GM10248 (cell line): ENCODE results near the gene GNAT2.
A peak's percentile ranks its signal among the peaks of the same experiment; 100 is the strongest.

Experiments used
- CTCF ChIA-PET: fragments of 300-600 bp; sonication (Branson Sonifier 250); formaldehyde crosslinking; extraction: SDS; loops from one replicate; lab custom pipeline; 2021; ENCODE audit warnings: antibody characterized with exemption; lab: Yijun Ruan, JAX
- POLR2A ChIA-PET: fragments of 350-650 bp; sonication (Branson Sonifier 250); formaldehyde crosslinking; extraction: SDS; loops from one replicate; lab custom pipeline; 2020; ENCODE audit warnings: antibody characterized with exemption; lab: Yijun Ruan, JAX
- DNase-seq: peaks from one replicate; pipeline ENCODE4 v3.0.0; 2012; ENCODE audit errors: extremely low spot score
- CTCF ChIP-seq: IDR thresholded peaks from 2 replicates; pipeline ENCODE4 v1.5.1; 2012; ENCODE audit warnings: mild to moderate bottlenecking, low read depth; ENCODE audit errors: extremely low read depth, missing control alignments, control extremely low read depth

Gene GNAT2

DNA sequence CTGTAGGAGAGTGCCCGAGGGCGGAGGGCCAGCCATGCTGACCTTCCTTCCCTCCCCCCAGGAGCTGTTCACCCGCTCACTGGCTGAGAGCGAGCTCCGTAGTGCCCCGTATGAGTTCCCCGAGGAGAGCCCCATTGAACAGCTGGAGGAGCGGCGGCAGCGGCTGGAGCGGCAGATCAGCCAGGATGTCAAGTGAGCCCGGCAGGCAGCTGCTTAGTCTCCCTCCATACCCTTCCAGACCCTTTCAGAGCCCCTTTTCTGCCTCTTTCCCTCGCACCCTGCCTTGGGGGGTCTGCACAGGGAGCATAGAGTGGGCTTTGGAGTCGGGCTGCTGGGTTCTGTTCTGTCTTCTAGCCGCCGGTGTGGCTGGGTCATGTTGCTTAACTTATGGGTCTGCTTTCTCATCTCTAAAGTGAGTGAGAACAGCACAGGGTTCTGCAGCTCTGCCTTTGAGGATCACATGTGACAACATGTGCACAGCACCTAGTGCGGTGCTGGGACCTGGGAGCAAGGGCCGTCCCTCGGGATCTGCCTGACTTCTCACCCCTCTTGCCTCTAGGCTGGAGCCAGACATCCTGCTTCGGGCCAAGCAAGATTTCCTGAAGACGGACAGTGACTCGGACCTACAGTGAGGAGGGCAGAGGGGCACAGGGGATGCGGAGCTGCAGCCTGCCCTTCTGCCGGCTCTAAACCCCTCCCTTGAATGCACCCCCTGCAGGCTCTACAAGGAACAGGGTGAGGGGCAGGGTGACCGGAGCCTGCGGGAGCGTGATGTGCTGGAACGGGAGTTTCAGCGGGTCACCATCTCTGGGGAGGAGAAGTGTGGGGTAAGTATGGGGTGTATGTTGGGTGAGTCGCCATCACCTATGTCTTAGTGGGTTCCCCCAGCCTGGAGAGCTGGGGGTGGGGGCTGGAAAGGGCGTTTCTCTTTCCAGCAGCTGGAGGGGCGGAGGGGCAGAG, 6.5 kb upstream of the GNAT2 start:
- no peak for TF ChIP-seq CTCF
- CTCF ChIA-PET: interaction anchor here (1.7 to 11.9 kb wide), 7 partner anchors 11 to 359 kb away, joined by 5 to 135 read pairs (median 8); partner anchors contain the start of genes AHCYL1 and GNAI3
- POLR2A ChIA-PET: interaction anchor here (0.6 to 1.7 kb wide), 2 partner anchors 14 to 114 kb away, joined by 3 to 4 read pairs; no protein-coding TSS in a partner anchor
- DNase-seq: peak; percentile 13

DNA sequence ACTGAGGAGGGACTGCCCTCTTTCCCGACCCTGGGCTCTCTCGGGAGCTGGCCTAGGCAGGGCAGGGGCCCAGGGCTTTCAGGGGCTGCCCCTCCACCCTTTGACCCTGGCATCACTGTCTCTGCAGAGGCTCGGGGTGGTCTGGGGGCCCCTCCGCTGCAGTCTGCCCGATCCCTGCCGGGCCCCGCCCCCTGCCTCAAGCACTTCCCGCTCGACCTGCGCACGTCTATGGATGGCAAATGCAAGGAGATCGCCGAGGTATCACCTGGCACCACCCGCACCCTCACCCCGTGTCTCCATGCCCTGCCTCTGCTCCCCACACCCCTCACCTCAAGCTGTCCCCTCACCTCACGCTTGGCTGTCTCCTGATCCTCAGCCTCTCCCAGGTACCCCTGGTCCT, 5.8 kb upstream of the GNAT2 start:
- DNase-seq: no peak
- CTCF ChIA-PET: interaction anchor here (1.7 to 11.9 kb wide), 6 partner anchors 11 to 359 kb away, joined by 5 to 135 read pairs (median 10); partner anchors contain the start of genes AHCYL1 and GNAI3
- TF ChIP-seq CTCF: no peak
- POLR2A ChIA-PET: interaction anchor here (1.7 kb wide), 1 partner anchor 14 kb away, joined by 4 read pairs; no protein-coding TSS in a partner anchor

DNA sequence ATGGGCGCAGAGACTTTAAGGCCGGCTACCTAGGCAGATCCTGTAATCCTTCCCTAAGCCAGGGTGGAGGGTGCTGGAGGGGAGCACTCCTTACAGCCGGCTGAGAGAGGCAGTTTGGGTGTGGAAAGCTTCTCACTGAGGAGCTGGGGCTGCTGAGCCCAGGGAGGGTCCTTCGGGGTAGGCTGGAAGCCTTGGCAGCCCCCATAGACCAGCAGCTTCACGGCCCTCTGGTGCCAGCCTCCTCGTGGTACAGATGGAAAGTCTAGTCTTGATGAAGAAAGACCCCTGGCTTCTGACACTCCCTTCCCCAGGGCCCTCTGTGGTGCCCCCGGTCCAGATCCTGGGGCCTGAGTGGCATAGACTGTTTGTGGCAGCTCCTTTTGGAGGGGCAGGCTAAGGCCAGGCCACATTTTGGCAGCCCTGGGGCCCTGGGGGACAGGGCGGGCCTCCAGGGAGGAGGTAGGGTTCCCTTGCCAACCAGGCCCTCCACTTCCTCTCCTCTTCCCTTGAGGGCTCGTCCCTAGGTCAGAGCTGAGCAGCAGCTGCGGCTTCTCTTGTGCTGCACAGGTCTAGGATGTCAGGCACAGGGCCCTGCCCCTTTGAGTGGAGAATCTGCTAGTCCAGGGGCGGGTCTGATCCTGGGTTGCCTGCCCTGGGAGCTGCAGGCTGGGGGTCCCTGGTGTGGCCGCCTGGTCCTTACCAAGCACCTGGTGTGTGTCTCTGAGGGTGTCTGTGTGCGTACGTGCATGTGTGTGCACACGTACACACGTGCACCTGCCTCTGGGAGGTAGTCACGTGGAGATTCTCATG, 5.0 kb upstream of the GNAT2 start:
- peak; percentile 42 for DNase-seq
- no peak for TF ChIP-seq CTCF
- POLR2A ChIA-PET: interaction anchor here (1.4 to 1.7 kb wide), 2 partner anchors 15 to 76 kb away, joined by 4 to 6 read pairs; partner anchors contain the start of gene GNAI3
- CTCF ChIA-PET: interaction anchor here (1.4 to 11.9 kb wide), 10 partner anchors 8 to 405 kb away, joined by 4 to 135 read pairs (median 6); partner anchors contain the start of genes AHCYL1 and GNAI3

- peak; percentile 24 for DNase-seq
- no peak for TF ChIP-seq CTCF
- POLR2A ChIA-PET: interaction anchor here (1.4 kb wide), 1 partner anchor 75 kb away, joined by 6 read pairs; the partner anchor contains the start of gene GNAI3
- CTCF ChIA-PET: interaction anchor here (1.4 to 11.9 kb wide), 8 partner anchors 9 to 406 kb away, joined by 4 to 135 read pairs (median 6); no protein-coding TSS in a partner anchor
These were observed 4.3 kb upstream of the GNAT2 start for GRCh38 chr1:109623601-109624161.

- ChIA-PET CTCF (interaction anchor here (1.5 to 11.9 kb wide), 4 partner anchors 17 to 407 kb away, joined by 4 to 135 read pairs (median 6); no protein-coding TSS in a partner anchor), POLR2A (no interaction called here)
- TF ChIP-seq CTCF: no peak
- no peak for DNase-seq
These were observed 3.5 kb upstream of the GNAT2 start for GRCh38 chr1:109622895-109623294.
